Natural killer cell treated with Interleukin-12 subunit alpha and Interleukin-12 subunit beta and Interleukin-15 and Interleukin-18, amount 100 ng/mL, for 72 hours (primary cell): ENCODE measurements around the gene PDXP. TPM values are rescaled to one million over a fixed set of nuclear protein-coding genes. Genes with fewer than 3 reads are reported as not detected.
A peak's percentile ranks its signal among the peaks of the same experiment; 100 is the strongest.
"Not testable (repeated sequence)": the region's sequence is repeated elsewhere in the genome, so short reads cannot be mapped to it uniquely, and the experiment has no call there.

Experiments used
- ATAC-seq, 2 donors: fragments of 150-1000 bp; cut with Tn5 transposase in 1 of 2; sonication (Bioruptor Pico), chemical (Tn5 transposase) in 1 of 2; 2 replicates each; pipeline ENCODE4 v1.10.0; 2021
- DNase-seq: peaks from one replicate; pipeline ENCODE4 v3.0.0; 2022; ENCODE audit warnings: low spot score
- H3K27ac Mint-ChIP-seq, 2 donors: 1 replicate in 1 of 2; 2 replicates in 1 of 2; pipeline ENCODE4 v1.8.0; 2022; ENCODE audit warnings: mixed read lengths in 2 of 2, mild to moderate bottlenecking in 1 of 2, moderate library complexity in 1 of 2
- H3K27me3 Mint-ChIP-seq, 2 donors: 1 replicate in 1 of 2; 2 replicates in 1 of 2; pipeline ENCODE4 v1.8.0; 2022; ENCODE audit warnings: mixed read lengths in 2 of 2
- H3K36me3 Mint-ChIP-seq: one replicate; pipeline ENCODE4 v1.8.0; 2022; ENCODE audit warnings: mixed read lengths
- H3K4me1 Mint-ChIP-seq, 2 donors: 1 replicate in 1 of 2; 2 replicates in 1 of 2; pipeline ENCODE4 v1.8.0; 2022; ENCODE audit warnings: low read depth in 2 of 2, mixed read lengths in 2 of 2, mild to moderate bottlenecking in 1 of 2
- H3K4me3 Mint-ChIP-seq: one replicate; pipeline ENCODE4 v1.8.0; 2022; ENCODE audit warnings: mixed read lengths
- H3K9me3 Mint-ChIP-seq: 2 replicates; pipeline ENCODE4 v1.8.0; 2022; ENCODE audit warnings: mixed read lengths
- total RNA-seq, 2 donors: library from RNA; stranded (reverse); gene quantifications; one replicate each; pipeline ENCODE4 v1.2.3, GENCODE V29; 2022

Gene PDXP
- total RNA-seq, 2 donors from 2014 or later, result 43.9 to 58.4 TPM

DNA sequence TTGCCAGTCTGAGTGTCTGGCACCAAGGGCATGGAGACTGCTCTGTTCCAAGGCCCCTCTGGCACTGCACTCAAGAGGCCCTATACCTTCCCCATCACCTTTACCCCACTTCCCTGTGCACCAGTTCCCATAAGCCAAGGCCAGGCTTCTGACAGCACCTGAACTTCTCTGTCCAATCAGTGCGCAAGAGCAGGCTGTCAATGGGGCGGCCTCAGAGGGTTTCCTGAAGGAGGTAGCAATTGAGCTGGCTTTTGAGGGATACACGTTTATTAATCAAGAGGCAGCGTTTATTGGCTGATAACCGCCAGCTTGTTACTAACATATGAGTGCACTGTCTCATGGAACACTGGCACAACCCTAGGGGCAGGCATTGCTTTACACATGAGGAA lies 17.0 kb upstream of the PDXP start:
- peaks cover 28 to 42% of the 10 kb centered on the region in 2 donors for H3K4me1 Mint-ChIP-seq
- peak overlapping the region; percentile 44 to 48 for H3K27ac Mint-ChIP-seq
- ATAC-seq (no peak), DNase-seq (no peak)
- peak overlapping the region; percentile 100 for H3K4me3 Mint-ChIP-seq
- peaks cover 5% of the 10 kb centered on the region for H3K36me3 Mint-ChIP-seq
- no peaks in the 10 kb centered on the region for H3K27me3 Mint-ChIP-seq
- no peaks in the 10 kb centered on the region for H3K9me3 Mint-ChIP-seq

DNA sequence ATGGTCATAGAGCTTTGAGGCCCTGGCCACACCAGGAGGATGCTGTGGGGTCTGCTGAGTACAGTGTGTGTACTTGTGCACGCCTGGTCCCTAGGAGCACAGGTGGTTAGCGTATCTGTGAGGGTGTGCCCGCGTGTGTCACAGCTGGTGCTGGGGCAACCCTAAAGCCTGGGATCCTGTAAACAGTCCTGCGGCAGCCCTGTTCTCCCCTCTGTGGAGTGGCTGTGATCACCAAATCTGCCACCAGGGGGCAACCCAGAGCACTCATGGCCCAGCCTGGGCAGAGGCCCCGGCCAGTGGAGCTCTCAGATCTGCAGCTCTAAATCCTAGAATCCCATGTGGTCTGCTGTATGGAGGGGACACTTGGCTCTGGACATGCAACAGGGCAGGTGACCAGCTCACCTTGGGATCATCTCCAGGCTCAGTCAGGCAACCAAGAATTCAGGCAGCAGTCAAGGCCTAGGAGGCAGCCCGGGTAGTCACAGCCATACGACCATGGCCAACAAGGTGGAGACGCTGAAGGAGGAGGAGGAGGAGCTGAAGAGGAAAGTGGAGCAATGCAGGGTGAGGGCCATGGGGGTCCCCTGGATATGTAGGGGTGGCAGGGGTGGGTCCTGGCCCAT lies 15.2 kb upstream of the PDXP start:
- DNase-seq, result peak; percentile 81
- H3K9me3 Mint-ChIP-seq, result no peaks in the 10 kb centered on the region
- H3K4me1 Mint-ChIP-seq, result peaks cover 14 to 27% of the 10 kb centered on the region in 2 donors
- peak; percentile 70 to 77 for ATAC-seq
- no peaks in the 10 kb centered on the region for H3K27me3 Mint-ChIP-seq
- H3K27ac Mint-ChIP-seq, result peak overlapping the region; percentile 62 to 83
- H3K4me3 Mint-ChIP-seq, result peak overlapping the region; percentile 58
- peaks cover 5% of the 10 kb centered on the region for H3K36me3 Mint-ChIP-seq

DNA sequence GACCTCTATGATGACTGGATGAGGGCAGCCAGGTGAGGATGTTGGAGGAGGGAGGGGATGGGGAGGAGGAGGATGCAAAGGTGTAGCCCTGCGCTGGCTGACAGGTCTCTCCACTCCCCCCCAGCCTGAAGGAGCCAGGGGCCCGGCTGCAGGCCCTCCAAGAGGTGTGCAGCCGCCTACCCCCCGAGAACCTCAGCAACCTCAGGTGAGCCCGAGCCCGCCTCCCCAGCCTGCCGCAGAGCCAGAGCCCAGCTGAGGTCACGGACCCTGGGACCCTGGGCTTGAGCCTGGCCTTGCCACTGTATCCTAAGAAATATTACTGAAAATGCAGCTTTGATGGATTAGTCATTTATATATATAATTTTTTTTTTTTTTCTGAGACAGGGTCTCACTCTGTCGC lies 11.2 kb upstream of the PDXP start:
- Mint-ChIP-seq H3K36me3 (peaks cover 5% of the 10 kb centered on the region), H3K4me3 (no peak overlapping the region)

DNA sequence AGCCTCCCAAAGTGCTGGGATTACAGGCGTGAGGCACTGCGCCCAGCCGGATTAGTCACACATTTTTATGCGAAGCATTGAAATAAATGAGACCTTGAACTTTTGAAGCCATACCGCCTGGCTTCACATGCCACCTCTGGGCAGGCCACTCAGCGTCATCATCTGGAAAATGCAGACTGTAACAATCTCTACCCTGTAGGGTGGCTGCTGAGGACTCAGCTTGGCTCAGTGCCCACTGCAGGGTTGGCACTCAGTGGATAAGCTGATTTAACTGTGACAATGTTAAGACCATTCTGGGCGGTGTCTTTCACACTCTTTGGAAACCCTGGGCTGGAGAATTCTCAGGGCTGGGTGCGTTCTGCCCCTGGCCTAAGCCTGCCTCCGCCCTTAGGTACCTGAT lies 10.6 kb upstream of the PDXP start:
- DNase-seq, result no peak
- no peak for ATAC-seq
- peaks cover 5% of the 10 kb centered on the region for H3K36me3 Mint-ChIP-seq
- no peaks in the 10 kb centered on the region for H3K27me3 Mint-ChIP-seq
- H3K9me3 Mint-ChIP-seq, result no peaks in the 10 kb centered on the region
- no peak overlapping the region for H3K27ac Mint-ChIP-seq
- H3K4me3 Mint-ChIP-seq, result no peak overlapping the region
- H3K4me1 Mint-ChIP-seq, result peaks cover 8 to 12% of the 10 kb centered on the region in 2 donors

More for the DNA sequence above, 11.2 kb upstream of the PDXP start:
- DNase-seq (no peak), ATAC-seq (no peak)
- Mint-ChIP-seq H3K9me3 (no peaks in the 10 kb centered on the region), H3K27me3 (no peaks in the 10 kb centered on the region), H3K4me1 (peaks cover 8 to 16% of the 10 kb centered on the region in 2 donors), H3K27ac (no peak overlapping the region)

DNA sequence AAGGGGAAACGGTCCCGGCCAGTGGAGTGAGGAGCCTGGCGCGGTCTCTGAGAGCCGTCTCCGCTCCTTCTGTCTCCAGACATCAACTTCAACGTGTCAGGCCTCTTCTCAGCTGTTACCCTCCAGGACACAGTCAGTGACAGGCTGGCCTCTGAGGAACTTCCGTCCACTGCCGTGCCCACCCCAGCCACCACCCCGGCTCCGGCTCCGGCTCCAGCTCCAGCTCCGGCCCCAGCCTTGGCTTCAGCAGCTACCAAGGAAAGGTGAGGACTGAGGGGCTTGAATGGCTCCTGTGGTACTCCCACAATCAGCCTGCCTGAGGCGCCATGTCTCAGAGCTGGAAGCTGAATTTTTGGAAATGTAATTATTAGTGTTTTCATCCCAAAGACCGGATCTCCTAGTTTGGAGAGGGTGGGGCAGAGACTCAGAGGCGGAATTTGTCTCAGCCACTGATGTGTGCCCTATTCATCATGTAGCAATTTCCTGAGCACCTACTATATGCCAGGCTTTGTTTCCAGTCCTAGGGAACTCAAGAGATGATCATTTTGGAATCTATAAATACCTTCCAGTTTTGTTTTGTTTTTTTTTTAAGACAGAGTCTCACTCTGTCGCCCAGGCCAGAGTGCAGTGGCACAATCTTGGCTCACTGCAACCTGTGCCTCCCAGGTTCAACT lies 7.9 kb upstream of the PDXP start:
- DNase-seq (no peak), ATAC-seq (no peak)
- H3K36me3 Mint-ChIP-seq, result no peaks in the 10 kb centered on the region
- no peak overlapping the region for H3K4me3 Mint-ChIP-seq
- no peaks in the 10 kb centered on the region for H3K4me1 Mint-ChIP-seq
- no peaks in the 10 kb centered on the region for H3K27me3 Mint-ChIP-seq
- H3K27ac Mint-ChIP-seq, result no peak overlapping the region
- H3K9me3 Mint-ChIP-seq, result no peaks in the 10 kb centered on the region

DNA sequence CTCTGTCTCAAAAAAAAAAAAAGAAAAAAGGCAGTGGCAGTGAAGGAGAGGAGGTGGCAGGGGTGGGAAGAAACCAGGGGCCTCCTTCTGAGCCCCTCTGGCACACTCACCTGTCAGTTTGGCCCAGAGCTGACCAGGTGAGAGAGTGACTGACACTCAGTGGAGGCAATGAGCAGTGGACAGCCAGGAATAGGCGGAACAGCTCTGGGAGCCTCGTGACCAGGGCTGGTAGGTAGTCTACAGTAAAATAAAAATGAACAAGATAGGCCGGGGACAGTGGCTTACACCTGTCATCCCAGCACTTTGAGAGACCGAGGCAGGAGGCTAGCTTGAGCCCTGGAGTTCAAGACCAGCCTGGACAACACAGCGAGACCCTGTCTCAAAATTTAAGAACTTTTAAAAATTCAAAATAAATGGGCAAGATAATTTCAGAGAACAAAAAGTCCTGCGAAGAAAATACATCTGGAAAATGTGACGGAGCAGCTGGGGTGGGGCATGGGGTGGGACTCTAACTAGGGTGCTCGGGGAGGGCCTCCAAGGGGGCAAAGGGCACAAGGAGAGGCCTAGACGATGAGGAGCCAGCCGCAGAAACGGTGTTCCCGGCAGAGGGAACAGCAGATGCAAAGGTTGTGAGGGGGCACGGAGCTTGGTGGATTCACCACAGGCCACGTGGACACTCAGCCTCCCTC lies 3.8 kb upstream of the PDXP start:
- no peaks in the 10 kb centered on the region for H3K27me3 Mint-ChIP-seq
- H3K36me3 Mint-ChIP-seq, result no peaks in the 10 kb centered on the region
- no peak overlapping the region for H3K4me3 Mint-ChIP-seq
- H3K27ac Mint-ChIP-seq, result peak overlapping the region in 1 of 2 donors; percentile 47
- DNase-seq, result no peak
- no peak for ATAC-seq
- no peaks in the 10 kb centered on the region for H3K9me3 Mint-ChIP-seq
- peaks cover 17 to 18% of the 10 kb centered on the region in 2 donors for H3K4me1 Mint-ChIP-seq

DNA sequence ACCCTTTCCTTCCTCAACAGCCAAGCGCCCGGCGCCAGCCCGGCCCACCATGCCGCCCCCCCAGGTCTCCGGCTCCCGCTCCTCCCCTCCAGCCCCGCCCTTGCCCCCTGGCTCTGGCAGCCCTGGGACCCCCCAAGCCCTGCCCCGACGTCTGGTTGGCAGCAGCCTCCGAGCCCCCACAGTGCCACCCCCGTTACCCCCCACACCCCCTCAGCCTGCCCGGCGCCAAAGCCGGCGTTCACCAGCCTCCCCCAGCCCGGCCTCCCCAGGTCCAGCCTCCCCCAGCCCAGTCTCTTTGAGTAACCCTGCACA lies 3.3 kb upstream of the PDXP start:
- H3K27me3 Mint-ChIP-seq, result no peaks in the 10 kb centered on the region

DNA sequence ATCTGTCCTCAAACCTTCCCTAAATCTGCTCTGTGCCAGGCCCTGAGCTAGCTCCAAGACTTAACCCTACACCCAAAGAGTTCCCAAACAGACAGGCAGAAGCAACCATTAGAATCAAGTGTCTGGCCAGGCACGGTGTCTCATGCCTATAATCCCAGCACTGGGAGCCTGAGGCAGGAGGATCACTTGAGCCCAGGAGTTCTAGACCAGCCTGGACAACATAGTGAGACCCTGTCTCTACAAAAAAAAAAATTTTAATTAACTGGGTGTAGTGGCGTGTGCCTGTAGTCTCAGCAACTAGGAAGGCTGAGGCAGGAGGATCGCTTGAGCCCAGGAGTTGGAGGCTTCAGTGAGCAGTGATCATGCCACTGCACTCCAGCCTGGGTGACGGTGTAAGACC lies 1.9 kb upstream of the PDXP start:
- not testable (repeated sequence) for H3K36me3 Mint-ChIP-seq, DNase-seq, H3K9me3 Mint-ChIP-seq, H3K27me3 Mint-ChIP-seq, H3K4me3 Mint-ChIP-seq, ATAC-seq
- Mint-ChIP-seq H3K4me1 (peaks cover 33 to 35% of the 10 kb centered on the region in 2 donors), H3K27ac (peak overlapping the region; percentile 62 to 68)

More for the DNA sequence above, 3.3 kb upstream of the PDXP start:
- ATAC-seq (no peak), DNase-seq (no peak)
- Mint-ChIP-seq H3K9me3 (no peaks in the 10 kb centered on the region), H3K4me3 (no peak overlapping the region), H3K27ac (no peak overlapping the region), H3K4me1 (peaks cover 22 to 23% of the 10 kb centered on the region in 2 donors), H3K36me3 (no peaks in the 10 kb centered on the region)

DNA sequence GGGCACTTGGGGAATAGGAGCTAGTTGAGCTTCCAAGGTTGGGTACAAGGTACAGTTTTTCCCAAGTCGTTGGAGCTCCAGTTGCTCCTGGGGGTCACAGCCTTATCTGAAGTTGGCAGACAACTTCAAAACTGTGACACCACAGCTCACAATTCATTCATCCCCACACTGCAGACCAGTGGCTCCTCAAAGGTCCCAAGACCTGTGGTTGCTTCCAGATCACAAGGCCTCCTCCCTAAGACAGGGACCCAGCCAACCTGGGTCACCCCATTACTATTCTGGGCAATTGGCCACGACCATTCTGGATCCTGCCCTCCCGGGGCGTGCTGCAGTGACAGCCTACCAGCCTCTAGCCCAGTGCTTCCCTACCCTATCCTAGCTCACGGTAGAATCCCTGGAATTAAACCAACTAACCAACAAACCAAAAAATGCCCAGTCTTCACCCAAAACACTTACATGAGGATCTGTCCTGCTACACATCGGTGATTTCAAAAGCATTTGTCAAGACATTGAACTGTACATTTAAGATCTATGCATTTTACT lies 862 bp upstream of the PDXP start:
- Mint-ChIP-seq H3K27me3 (no peaks in the 10 kb centered on the region), H3K9me3 (no peaks in the 10 kb centered on the region), H3K27ac (peak overlapping the region; percentile 77 to 95), H3K4me3 (peak overlapping the region; percentile 84), H3K4me1 (peaks cover 40% of the 10 kb centered on the region in 2 donors), H3K36me3 (no peaks in the 10 kb centered on the region)
- DNase-seq (no peak), ATAC-seq (no peak)

DNA sequence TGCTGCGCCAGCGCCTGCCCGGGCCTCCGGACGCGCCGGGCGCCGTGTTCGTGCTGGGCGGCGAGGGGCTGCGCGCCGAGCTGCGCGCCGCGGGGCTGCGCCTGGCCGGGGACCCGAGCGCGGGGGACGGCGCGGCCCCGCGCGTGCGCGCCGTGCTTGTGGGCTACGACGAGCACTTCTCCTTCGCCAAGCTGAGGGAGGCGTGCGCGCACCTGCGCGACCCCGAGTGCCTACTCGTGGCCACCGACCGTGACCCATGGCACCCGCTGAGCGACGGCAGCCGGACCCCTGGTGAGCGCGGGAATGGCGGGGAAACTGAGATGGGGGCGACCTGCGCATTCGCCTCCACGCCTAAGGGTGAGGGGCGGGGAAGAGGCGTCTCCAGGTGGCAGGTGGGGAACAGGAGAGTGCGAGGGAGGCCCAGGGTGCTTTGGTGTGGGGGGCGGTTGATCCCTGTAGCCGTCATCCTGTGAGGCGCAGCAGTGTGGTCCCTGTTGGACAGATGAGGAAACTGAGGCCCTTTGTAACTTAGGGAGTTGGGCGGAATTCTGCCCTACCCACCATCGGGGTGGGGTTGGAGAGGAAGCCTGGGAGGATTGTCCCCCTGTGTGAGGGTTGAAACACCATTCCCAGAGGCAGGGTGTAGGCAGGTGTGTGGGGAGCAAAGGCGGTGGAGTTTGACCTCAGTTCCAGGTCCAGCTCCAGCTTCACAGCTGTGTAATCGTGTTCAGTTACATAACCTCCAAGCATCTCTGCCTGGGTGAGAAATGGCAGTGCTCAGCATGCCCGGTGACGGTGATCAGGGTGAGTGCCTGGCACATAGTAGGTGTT lies 758 bp downstream of the PDXP start:
- peak overlapping the region; percentile 49 to 77 for H3K27ac Mint-ChIP-seq
- H3K4me1 Mint-ChIP-seq, result peaks cover 40% of the 10 kb centered on the region in 2 donors
- peak overlapping the region; percentile 91 for H3K4me3 Mint-ChIP-seq
- no peaks in the 10 kb centered on the region for H3K36me3 Mint-ChIP-seq
- no peaks in the 10 kb centered on the region for H3K9me3 Mint-ChIP-seq
- ATAC-seq (peak in 1 of 2 donors; percentile 10), DNase-seq (no peak)
- H3K27me3 Mint-ChIP-seq, result no peaks in the 10 kb centered on the region

DNA sequence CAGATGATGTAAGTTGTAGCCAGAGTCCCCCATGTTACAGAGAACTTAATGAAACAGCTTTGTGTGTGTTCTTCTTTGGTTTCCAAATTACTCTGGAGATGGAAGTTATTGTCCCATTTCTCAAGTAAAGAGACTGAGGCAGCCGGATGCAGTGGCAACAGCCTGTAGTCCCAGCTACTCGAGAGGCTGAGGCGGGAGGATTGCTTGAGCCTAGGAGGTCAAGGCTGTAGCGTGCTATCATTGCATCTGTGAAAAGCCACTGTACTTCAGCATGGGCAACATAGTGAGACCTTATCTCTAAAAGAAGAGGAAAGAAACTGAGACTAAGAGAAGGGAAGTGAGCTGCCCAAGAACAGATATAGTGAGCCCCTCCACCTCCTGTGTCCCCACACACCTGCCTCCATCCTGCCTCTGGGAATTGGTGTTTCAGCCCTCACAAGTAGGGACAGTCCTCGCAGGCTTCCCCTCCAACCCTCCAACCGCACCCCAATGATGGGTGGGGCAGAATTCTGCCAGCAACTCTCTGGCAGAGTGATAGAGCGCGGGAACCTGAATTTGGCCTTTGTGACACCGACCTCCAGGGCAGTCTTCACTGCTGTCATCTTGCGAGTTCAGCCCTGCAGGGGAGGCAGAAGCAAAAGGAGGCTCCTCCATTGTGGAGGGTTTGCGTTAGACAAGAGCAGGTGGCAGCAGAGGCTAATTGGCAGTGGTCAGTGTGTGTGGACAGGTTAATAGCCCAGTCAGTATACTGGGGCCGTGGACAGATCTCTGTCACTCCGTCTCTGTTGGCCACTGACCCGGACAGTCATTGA lies 1.6 kb downstream of the PDXP start:
- Mint-ChIP-seq H3K4me1 (peaks cover 40% of the 10 kb centered on the region in 2 donors), H3K4me3 (peak overlapping the region; percentile 91), H3K36me3 (no peaks in the 10 kb centered on the region), H3K27me3 (no peaks in the 10 kb centered on the region), H3K9me3 (no peaks in the 10 kb centered on the region), H3K27ac (peak overlapping the region; percentile 49 to 77)
- DNase-seq (no peak), ATAC-seq (no peak)

DNA sequence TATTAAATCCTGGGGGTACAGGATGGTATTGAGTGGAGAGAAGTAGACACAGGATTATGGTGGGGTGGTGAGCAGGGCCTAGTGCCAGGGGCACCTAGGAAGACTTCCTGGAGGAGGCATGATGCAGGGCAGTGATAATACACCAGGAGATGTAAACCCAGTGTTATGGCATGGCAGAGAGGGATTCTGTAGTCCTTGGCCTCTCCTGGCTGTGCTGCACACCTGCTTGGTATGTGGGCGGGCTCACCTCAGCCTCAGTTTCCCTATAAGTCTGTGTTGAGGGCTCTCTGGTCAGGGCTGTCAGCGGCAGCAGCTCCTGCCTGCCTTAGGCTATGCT lies 2.2 kb downstream of the PDXP start:
- peak overlapping the region; percentile 91 for H3K4me3 Mint-ChIP-seq
- no peaks in the 10 kb centered on the region for H3K36me3 Mint-ChIP-seq
- H3K27ac Mint-ChIP-seq, result peak overlapping the region; percentile 49 to 77
- H3K4me1 Mint-ChIP-seq, result peaks cover 40% of the 10 kb centered on the region in 2 donors
- no peaks in the 10 kb centered on the region for H3K9me3 Mint-ChIP-seq
- ATAC-seq (no peak), DNase-seq (no peak)
- no peaks in the 10 kb centered on the region for H3K27me3 Mint-ChIP-seq
